ENCODE results near the gene TTC12.

Gene TTC12

DNA sequence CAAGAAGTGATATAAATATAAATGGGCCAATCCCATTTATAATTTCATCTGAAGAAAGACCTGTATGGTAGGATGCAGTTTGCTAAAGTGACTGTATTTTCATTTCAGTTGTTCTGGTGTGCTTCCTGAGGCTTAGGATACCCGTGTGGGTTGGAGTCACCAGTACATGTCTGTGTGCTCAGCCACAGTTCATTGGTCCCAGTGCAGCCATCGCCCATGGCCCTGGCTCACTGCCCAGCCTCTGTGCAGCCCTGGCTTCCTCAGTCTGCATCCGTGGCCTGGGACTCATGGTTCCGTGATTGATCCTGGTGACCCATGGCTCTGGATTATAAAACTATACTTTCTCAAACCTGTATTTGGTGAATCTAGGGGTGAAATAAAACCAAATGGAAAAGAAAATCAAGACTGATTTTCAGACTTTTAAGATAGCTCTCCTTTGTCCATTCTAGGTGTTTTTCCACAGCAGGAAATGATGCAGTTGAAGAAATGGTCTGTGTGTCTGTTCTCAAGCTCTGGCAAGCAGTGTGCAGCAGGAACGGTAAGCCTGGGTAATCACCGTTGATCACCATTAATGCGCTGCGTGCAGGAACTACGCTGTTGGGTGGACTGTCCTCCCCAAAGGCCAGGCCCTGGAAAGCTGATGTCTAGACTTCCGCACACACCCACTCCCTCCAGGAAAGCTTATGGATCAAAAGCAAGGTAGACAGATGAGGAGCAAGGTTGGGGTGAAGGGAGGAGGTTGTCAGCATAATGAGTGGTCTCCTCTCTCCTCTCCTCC, 27.2 kb downstream of the TTC12 start:
- H3K4me1 ChIP-seq (ENCODE audit: control insufficient read depth, insufficient read depth, low read length): no peaks in the 10 kb centered on the region
- no peaks in the 10 kb centered on the region for H3K27me3 ChIP-seq (ENCODE audit: control insufficient read depth, insufficient read depth, low read length, poor library complexity, severe bottlenecking)
- no peaks in the 10 kb centered on the region for H3K36me3 ChIP-seq (ENCODE audit: control insufficient read depth, insufficient read depth, low read length)
- no peaks in the 10 kb centered on the region for H3K9me3 ChIP-seq (ENCODE audit: control insufficient read depth, low read length)
- no peak overlapping the region for H3K27ac ChIP-seq (ENCODE audit: insufficient read depth, low read depth, low read length, poor library complexity, severe bottlenecking)
- H3K4me3 ChIP-seq (ENCODE audit: insufficient read depth, low read depth, low read length): no peak overlapping the region
- 95 to 96% methylated on average over 10 of the region's 10 CpGs for WGBS, 2 experiments

DNA sequence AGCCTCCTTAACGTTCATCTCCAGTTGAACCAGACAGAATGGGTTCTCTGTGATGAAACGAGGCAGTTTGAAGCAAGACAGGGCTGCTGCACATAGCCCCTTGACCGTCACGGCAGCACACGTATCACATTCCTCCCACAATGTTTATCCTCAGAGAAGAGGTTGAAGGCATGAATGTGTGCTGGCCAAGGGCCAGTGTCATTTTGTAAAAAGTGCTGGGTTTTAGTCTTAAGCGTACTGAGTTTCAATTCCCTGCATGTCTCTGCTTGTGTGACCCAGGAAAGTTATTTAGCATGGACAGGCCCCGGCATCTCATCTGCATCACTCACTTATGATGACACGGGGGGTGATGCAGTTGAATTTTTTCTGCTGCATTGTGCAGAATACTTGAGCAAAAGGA, 31.6 kb downstream of the TTC12 start:
- Histone ChIP-seq H3K9me3 (ENCODE audit: control insufficient read depth, low read length) (no peaks in the 10 kb centered on the region), H3K27ac (ENCODE audit: insufficient read depth, low read depth, low read length, poor library complexity, severe bottlenecking) (no peak overlapping the region), H3K4me3 (ENCODE audit: insufficient read depth, low read depth, low read length) (no peak overlapping the region), H3K27me3 (ENCODE audit: control insufficient read depth, insufficient read depth, low read length, poor library complexity, severe bottlenecking) (no peaks in the 10 kb centered on the region), H3K4me1 (ENCODE audit: control insufficient read depth, insufficient read depth, low read length) (no peaks in the 10 kb centered on the region), H3K36me3 (ENCODE audit: control insufficient read depth, insufficient read depth, low read length) (no peaks in the 10 kb centered on the region)
- 93 to 95% methylated on average over 8 of the region's 8 CpGs for WGBS, 2 experiments

DNA sequence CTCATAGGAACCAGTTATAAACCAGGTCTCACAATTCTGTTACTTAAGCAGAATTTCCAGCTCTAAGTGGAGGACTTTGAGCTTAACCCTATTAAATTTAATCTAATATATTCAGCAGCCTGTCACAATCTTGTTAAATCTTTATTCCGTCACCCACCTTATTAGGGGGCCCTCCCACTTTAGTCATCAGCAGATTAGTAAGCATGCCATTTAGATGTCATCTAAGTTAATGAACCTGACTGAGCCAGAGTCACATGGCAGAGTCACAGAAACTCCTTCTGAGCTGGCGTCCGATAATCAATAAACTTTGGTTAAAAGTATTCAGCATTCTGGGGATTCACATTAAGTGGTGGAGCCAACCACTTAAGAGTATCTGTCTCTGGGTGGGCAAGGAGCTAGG, 35.1 kb downstream of the TTC12 start:
- no peaks in the 10 kb centered on the region for H3K36me3 ChIP-seq (ENCODE audit: control insufficient read depth, insufficient read depth, low read length)
- 91 to 98% methylated on average over 3 of the region's 3 CpGs for WGBS, 2 experiments
- no peak overlapping the region for H3K4me3 ChIP-seq (ENCODE audit: insufficient read depth, low read depth, low read length)
- H3K4me1 ChIP-seq (ENCODE audit: control insufficient read depth, insufficient read depth, low read length): no peaks in the 10 kb centered on the region
- H3K27ac ChIP-seq (ENCODE audit: insufficient read depth, low read depth, low read length, poor library complexity, severe bottlenecking): no peak overlapping the region
- no peaks in the 10 kb centered on the region for H3K9me3 ChIP-seq (ENCODE audit: control insufficient read depth, low read length)
- H3K27me3 ChIP-seq (ENCODE audit: control insufficient read depth, insufficient read depth, low read length, poor library complexity, severe bottlenecking): no peaks in the 10 kb centered on the region

DNA sequence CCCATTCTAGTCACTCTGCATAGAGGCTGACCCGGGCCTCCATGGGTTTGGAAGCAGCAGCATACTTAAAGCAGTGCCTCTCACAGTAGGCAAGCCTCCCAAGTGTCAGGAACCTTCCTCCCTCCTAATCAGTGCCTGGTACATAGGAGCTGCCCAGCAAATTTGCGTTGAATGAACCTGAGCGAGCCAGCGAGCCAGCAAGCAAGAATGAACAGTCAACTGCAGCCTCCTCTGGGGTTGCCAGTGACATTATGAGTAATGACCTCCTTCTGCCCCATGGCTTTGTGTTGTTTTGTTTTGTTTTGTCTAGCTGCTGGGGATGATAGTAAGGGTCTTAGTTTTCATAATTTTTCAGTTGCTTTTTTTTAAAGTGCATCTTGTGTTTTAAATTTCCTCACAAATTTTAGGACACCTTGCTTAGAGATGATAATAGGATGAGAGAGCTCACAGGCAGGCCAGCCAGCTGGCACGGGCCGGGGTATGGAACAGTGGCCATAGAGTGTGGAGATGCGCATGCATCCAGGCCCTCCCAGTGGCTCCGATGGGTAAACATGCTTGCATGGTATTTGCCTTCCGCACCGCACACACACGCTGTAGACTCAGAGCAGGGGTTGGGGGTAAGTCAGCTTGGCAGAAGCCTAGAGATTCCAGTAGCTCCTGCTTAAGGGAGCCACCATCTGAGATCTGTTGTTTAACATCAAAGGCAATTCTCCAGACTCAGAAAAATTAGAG, 36.1 kb downstream of the TTC12 start:
- Histone ChIP-seq H3K4me1 (ENCODE audit: control insufficient read depth, insufficient read depth, low read length) (no peaks in the 10 kb centered on the region), H3K36me3 (ENCODE audit: control insufficient read depth, insufficient read depth, low read length) (no peaks in the 10 kb centered on the region), H3K27ac (ENCODE audit: insufficient read depth, low read depth, low read length, poor library complexity, severe bottlenecking) (no peak overlapping the region), H3K4me3 (ENCODE audit: insufficient read depth, low read depth, low read length) (no peak overlapping the region), H3K27me3 (ENCODE audit: control insufficient read depth, insufficient read depth, low read length, poor library complexity, severe bottlenecking) (no peaks in the 10 kb centered on the region), H3K9me3 (ENCODE audit: control insufficient read depth, low read length) (no peaks in the 10 kb centered on the region)
- WGBS, 2 experiments: 91% methylated on average over 11 of the region's 11 CpGs

DNA sequence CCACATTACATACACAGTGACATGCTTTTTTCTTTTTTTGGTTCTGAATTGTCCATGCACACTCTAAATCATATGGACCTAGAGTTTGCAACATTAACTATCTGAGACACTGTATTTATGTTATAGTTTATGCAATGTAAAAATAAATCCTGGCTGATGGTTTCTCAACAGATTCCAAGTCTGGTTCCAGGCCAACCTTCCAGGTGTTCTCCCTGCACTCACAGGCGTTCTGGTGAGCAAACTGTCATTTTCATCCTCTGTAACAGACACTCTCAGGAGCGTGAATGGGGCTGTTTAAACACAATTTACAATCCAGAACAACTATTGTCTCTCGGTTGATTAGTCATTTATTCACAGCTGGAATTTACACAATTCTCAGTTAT, 36.7 kb downstream of the TTC12 start:
- Histone ChIP-seq H3K27me3 (ENCODE audit: control insufficient read depth, insufficient read depth, low read length, poor library complexity, severe bottlenecking) (no peaks in the 10 kb centered on the region), H3K27ac (ENCODE audit: insufficient read depth, low read depth, low read length, poor library complexity, severe bottlenecking) (no peak overlapping the region), H3K4me3 (ENCODE audit: insufficient read depth, low read depth, low read length) (no peak overlapping the region), H3K4me1 (ENCODE audit: control insufficient read depth, insufficient read depth, low read length) (no peaks in the 10 kb centered on the region), H3K9me3 (ENCODE audit: control insufficient read depth, low read length) (no peaks in the 10 kb centered on the region), H3K36me3 (ENCODE audit: control insufficient read depth, insufficient read depth, low read length) (no peaks in the 10 kb centered on the region)
- WGBS, 2 experiments: 91 to 94% methylated on average over 3 of the region's 3 CpGs

DNA sequence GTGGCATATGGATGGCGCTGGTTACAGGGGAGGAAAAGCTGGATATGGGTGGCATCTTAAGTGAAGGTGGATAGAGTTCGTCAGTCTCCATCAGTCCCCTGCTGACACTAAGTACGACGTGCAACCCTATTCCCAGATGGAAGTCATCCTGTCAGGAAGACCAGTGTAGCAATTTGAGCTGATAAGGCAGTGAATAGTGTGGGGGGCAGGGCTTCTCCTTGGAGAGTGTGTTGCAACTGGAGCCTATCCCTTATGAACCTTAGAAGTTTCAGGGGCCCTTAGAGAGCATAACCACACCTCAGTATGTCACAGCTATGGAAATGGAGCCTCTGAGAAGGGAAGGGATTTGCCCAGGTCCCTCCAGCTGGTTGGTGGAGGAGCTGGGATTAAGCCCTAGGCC, 37.1 kb downstream of the TTC12 start:
- no peaks in the 10 kb centered on the region for H3K4me1 ChIP-seq (ENCODE audit: control insufficient read depth, insufficient read depth, low read length)
- H3K4me3 ChIP-seq (ENCODE audit: insufficient read depth, low read depth, low read length): no peak overlapping the region
- no peaks in the 10 kb centered on the region for H3K27me3 ChIP-seq (ENCODE audit: control insufficient read depth, insufficient read depth, low read length, poor library complexity, severe bottlenecking)
- H3K27ac ChIP-seq (ENCODE audit: insufficient read depth, low read depth, low read length, poor library complexity, severe bottlenecking): no peak overlapping the region
- peaks cover 3% of the 10 kb centered on the region for H3K36me3 ChIP-seq (ENCODE audit: control insufficient read depth, insufficient read depth, low read length)
- WGBS, 2 experiments: 82 to 93% methylated on average over 4 of the region's 4 CpGs
- no peaks in the 10 kb centered on the region for H3K9me3 ChIP-seq (ENCODE audit: control insufficient read depth, low read length)

DNA sequence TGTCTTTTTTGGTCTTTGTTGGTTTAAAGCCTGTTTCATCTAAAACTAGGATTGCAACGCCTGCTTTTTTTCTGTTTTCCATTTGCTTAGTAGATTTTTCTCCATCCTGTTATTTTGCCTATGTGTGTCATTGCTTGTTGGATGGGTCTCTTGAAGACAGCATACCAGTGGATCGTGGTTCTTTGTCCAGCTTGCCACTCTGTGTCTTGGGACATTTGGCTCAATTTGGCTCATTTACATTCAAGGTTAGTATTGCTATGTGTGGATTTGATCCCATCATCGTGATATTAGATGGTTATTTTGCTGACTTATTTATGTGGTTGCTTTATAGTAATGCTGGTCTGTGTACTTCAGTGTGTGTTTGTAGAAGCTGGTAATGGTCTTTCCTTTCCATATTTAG, 41.8 kb downstream of the TTC12 start:
- no peaks in the 10 kb centered on the region for H3K9me3 ChIP-seq (ENCODE audit: control insufficient read depth, low read length)
- H3K4me1 ChIP-seq (ENCODE audit: control insufficient read depth, insufficient read depth, low read length): no peaks in the 10 kb centered on the region
- peaks cover 4% of the 10 kb centered on the region for H3K36me3 ChIP-seq (ENCODE audit: control insufficient read depth, insufficient read depth, low read length)
- WGBS, 2 experiments: 87 to 93% methylated on average over 3 of the region's 3 CpGs
- H3K27ac ChIP-seq (ENCODE audit: insufficient read depth, low read depth, low read length, poor library complexity, severe bottlenecking): no peak overlapping the region
- no peaks in the 10 kb centered on the region for H3K27me3 ChIP-seq (ENCODE audit: control insufficient read depth, insufficient read depth, low read length, poor library complexity, severe bottlenecking)
- H3K4me3 ChIP-seq (ENCODE audit: insufficient read depth, low read depth, low read length): no peak overlapping the region

DNA sequence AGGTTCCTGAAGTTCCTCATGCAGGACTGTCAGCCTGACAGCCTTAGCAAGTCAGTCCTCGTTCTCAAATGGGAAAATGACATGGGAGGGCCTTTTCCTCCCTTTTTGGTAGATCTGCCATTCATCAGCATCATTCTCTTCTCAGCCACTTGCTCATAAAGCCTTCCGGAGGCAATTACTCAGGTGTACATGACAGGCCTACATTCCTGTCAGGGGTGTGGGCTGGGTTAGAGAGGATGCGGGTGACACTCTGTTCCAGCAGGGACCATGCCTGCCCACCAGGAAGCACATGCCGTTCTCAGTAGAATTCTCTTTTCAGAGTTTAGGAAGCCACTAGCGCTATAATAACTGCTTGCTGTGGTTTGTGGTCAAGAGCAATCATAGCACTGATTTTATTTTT, 49.0 kb downstream of the TTC12 start:
- H3K27me3 ChIP-seq (ENCODE audit: control insufficient read depth, insufficient read depth, low read length, poor library complexity, severe bottlenecking): no peaks in the 10 kb centered on the region
- H3K36me3 ChIP-seq (ENCODE audit: control insufficient read depth, insufficient read depth, low read length): no peaks in the 10 kb centered on the region
- H3K4me3 ChIP-seq (ENCODE audit: insufficient read depth, low read depth, low read length): no peak overlapping the region
- no peaks in the 10 kb centered on the region for H3K4me1 ChIP-seq (ENCODE audit: control insufficient read depth, insufficient read depth, low read length)
- no peaks in the 10 kb centered on the region for H3K9me3 ChIP-seq (ENCODE audit: control insufficient read depth, low read length)
- H3K27ac ChIP-seq (ENCODE audit: insufficient read depth, low read depth, low read length, poor library complexity, severe bottlenecking): no peak overlapping the region
- WGBS, 2 experiments: 93 to 94% methylated on average over 5 of the region's 5 CpGs

DNA sequence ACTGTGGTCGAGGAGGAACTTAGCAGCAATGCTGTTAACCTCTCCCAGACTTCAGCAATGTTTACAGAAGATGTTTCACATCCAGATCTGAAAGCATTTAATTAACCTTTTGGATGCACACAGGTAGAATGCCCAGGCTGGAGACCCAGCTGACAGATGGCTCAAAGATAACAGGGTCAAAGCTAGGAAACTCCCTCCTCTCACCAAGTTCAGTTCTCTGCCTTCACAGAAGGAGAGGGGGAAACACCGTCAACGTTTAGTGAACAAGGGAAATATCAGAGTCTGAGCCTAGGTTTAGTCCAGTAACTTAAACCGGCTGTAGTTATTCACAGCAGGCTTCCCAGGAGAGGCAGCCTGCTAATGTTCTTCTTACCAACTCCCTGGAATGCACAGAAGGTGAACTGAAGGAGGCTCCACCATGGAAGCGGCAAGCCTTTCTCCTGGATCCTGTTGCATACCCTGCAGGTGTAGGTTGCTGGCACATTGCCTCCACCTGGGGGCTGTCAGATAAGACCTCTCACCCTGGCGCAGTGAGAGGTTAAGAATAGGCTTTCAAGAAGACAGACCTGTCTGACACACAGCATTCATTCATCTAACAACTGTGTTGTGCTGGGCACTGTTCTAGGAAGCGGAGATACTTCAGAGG, 49.7 kb downstream of the TTC12 start:
- Histone ChIP-seq H3K36me3 (ENCODE audit: control insufficient read depth, insufficient read depth, low read length) (no peaks in the 10 kb centered on the region), H3K27ac (ENCODE audit: insufficient read depth, low read depth, low read length, poor library complexity, severe bottlenecking) (no peak overlapping the region), H3K27me3 (ENCODE audit: control insufficient read depth, insufficient read depth, low read length, poor library complexity, severe bottlenecking) (no peaks in the 10 kb centered on the region), H3K9me3 (ENCODE audit: control insufficient read depth, low read length) (no peaks in the 10 kb centered on the region), H3K4me3 (ENCODE audit: insufficient read depth, low read depth, low read length) (no peak overlapping the region), H3K4me1 (ENCODE audit: control insufficient read depth, insufficient read depth, low read length) (no peaks in the 10 kb centered on the region)
- WGBS, 2 experiments: 92 to 98% methylated on average over 7 of the region's 7 CpGs

DNA sequence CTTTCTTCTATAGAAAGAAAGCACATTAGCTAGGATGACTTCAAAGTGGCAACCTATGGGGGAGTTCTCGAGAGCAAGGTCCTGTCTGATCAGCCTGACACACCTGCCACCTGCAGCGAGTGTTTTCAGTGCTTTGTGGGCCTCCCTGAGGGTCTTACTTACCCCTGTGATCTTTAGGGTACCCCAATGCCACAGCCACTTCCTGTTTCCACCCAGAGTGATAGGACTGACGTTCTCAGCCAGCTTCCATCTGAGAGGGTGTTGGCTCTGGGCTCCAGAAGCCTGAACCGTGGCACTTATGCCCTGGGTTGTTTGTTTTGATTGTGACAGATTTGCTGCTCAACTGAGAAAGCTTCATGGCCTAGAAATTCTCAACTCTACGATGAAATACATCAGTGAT, 51.5 kb downstream of the TTC12 start:
- Histone ChIP-seq H3K27me3 (ENCODE audit: control insufficient read depth, insufficient read depth, low read length, poor library complexity, severe bottlenecking) (no peaks in the 10 kb centered on the region), H3K9me3 (ENCODE audit: control insufficient read depth, low read length) (no peaks in the 10 kb centered on the region), H3K27ac (ENCODE audit: insufficient read depth, low read depth, low read length, poor library complexity, severe bottlenecking) (no peak overlapping the region), H3K4me3 (ENCODE audit: insufficient read depth, low read depth, low read length) (no peak overlapping the region), H3K36me3 (ENCODE audit: control insufficient read depth, insufficient read depth, low read length) (no peaks in the 10 kb centered on the region), H3K4me1 (ENCODE audit: control insufficient read depth, insufficient read depth, low read length) (no peaks in the 10 kb centered on the region)
- 89 to 95% methylated on average over 5 of the region's 5 CpGs for WGBS, 2 experiments
